HG02943 (cell line): Measurements from ENCODE around the gene ZMYND10.

Experiments used
- ATAC-seq: cut with Tn5 transposase; IDR thresholded peaks from one replicate; pipeline ENCODE4 v1.9.1; 2021; ENCODE audit warnings: mild to moderate bottlenecking, low read depth, moderate library complexity; ENCODE audit not compliant: unreplicated experiment

ZMYND10 gene

GRCh38 chr3:50327129-50327528 lies 18.4 kb downstream of the ZMYND10 start:
- ATAC-seq: no peak

GRCh38 chr3:50326182-50326541 lies 19.4 kb downstream of the ZMYND10 start:
- no peak for ATAC-seq

- no peak for ATAC-seq
Observed at GRCh38 chr3:50325497-50326181, 19.9 kb downstream of the ZMYND10 start.

DNA sequence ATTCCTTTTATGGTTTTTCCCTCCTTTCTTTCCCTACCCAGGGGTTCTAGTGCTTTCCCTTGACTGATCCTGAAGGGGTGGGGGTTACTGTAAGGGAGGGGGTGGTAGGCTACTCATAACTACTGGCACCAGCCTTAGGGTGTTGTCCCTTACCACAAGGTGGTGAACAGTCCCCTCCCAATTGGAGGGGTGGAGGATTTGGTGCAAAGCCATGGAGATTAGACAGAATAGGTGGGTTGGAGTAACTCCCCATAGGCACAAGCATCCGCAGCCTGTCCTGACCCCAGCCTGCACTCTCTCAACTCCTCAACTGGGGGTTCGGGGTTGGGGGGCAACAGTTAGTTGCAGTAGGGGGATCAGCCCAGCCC lies 20.4 kb downstream of the ZMYND10 start:
- no peak for ATAC-seq

DNA sequence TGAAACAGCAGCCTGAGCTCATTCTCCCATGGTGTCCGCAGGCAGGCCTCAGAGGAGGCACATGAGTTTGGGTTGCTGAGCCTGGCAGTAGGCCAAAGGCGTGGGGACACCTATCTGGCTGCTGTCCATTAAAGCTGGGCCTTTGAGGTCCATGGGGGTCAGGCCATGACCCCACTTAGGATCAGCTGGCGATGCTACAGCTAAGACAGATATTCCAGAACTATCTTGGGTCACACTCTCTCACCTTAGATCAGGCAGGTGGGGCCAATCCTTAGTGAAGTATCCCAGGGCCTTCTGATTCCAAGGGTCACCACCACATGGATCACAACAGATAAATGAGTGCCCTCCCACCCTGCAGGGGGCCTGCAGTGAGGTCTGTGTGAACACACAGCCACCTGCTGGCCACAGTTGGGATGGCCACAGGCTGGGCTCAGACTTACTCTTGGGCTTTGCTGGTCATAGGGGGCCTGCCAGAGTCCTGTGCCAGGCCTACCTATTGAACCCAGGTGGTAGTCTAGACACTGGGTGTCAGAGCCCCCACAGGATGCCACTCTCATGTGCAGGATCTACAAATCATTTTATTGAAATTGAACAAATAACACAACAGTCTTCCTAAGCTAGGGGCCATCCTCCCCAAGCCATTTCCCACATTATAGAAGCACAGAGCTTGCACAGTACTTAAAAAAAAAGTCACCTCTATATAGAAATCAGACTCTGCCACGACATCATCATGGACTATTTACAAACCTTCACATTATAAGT lies 21.0 kb downstream of the ZMYND10 start:
- ATAC-seq: no peak

DNA sequence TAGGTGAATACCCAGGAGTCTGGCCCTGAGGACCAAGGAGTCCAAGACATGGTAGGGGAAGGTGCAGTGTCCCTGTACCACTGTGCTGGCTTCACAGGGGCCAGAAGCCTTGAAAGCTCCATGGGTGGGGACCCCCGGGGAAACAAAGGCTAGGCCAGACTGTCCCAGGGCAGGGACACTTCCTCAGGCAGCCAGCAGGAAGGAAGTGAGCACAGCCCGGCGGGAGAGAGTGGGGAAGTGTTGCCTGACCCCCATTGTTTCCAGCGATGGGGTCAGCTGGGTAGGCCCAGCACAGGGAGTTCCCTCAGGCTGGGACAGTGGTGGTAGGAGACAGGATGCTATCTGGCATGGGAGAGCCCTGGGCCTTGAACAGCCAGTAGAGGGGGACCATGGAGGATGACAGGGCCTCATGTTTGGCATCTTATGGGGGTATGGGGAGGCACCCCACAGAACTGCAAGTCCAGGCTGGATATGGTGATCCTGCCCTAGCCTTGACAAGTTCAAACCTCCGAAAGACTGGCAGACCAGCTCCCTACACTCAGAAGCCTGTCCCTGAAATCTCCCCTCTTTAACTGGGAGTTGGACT lies 21.8 kb downstream of the ZMYND10 start:
- ATAC-seq: no peak

DNA sequence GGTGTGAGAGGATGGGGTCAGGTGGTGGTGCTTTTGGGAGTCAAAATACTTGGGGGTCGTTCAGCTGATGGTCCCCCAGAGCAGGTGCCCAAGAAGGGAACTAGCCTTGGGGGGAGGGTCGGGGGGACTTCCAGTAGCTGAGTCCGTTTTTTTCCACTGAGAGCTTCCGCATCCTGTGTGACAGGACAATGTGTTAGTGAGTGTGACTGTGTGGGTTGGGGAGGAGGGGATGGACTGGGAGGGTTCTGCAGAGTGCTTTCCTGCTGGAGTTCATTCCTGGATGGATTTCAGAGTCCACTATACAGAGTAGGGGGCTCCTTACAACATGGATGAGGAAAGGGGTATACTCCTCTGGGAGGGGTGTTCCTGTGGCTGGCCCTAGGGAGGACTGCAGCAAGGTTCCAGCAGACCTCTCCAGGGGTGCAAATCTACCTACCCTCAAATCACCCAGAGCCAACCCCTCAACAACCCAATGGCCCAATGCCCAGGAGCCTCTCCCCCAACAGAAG lies 22.4 kb downstream of the ZMYND10 start:
- ATAC-seq: no peak

DNA sequence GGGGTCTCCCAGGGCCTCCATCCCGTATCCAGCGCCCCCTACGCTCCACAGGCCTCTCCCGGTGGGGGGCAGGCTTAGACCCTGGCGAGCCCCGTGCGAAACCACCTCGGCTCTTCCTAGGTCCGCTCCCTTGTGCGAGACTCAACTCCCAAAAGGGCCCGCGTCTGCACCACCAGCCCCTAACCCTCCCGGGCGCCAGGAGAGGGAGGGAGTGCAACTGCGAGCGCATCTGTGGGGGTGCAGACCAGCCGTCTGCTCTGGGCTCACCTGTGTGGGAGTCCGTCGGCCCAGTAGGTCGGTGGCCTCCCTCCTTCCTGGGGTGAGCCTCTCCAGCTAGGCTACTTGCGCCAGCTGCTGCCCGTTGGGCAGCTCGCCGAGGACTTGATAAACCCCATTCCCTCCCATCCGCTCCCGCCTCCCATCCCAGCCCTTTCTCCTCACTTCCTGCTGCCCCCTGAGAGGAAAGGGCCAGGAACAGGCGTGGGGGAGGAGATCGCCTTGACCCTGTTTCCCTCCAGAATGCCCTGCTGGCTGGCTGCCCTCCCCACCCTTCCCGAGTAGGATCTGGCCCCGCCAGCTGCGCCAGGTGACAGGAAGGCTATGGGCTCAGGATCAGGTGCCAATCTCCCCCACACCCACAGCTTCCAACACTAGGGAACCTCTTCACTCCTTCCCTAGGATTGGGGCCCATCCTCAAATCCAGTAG lies 23.0 kb downstream of the ZMYND10 start, which contains the start of gene HYAL2:
Gene HYAL2 (minus strand): TSS at position 360 of the 706 bp plus-strand sequence. CDS start 2,256 bp downstream, outside the sequence.
- ATAC-seq: no peak

DNA sequence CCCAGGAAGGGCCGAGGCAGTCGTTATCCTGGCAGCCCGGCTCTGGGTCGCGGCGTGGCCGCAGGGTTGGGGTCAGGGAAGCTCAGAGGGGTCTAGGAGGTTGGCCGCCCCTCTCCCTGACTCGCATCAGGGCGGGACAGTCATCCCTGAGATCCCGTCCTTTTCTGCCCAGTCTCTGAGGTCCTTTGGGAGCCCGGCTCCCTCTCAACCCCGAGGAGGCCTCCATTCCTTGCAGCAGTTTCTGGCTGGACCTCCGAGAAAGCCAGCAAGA lies 23.5 kb downstream of the ZMYND10 start:
- ATAC-seq: no peak

DNA sequence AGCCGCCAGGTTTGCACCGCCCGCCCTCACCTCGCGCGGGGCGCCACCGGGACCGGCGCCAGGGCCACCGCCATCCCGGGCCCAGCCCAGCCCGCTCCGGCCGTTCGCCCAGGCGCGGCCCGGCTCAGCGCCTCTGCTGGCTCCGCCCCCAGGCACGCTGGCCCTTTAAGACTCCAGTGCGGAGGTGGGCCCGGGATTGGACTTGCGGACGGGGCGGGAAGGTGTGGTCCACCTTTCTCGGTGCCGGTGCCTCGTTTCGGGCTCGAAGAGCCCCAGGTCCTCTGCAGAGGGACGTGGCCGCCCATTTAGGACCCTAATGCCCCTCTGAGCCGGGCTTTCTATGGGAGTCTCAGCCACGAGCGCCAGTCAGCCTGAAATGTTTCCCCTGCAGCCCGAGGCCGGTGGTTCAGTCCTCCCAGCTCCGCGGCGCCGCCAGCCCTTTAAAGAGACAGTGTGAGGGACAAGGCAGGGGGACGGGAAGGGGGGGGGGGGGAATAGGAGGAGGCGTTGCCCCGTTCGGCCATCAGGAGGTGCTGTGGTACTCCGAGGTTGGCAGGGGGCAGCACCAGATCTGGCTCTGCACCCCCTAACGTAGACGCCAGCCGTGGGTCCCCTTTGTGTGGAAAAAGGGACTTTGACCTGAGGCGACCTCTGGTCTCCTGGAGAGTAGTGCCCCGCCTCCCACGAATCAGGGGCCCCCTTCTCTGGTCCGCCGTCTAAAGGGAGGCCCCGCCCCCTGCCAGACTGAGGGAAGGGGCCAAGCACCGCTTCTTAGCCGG lies 24.0 kb downstream of the ZMYND10 start:
- ATAC-seq: peak; percentile 77

- ATAC-seq: peak; percentile 39
Observed at GRCh38 chr3:50320853-50321335, 24.6 kb downstream of the ZMYND10 start.

DNA sequence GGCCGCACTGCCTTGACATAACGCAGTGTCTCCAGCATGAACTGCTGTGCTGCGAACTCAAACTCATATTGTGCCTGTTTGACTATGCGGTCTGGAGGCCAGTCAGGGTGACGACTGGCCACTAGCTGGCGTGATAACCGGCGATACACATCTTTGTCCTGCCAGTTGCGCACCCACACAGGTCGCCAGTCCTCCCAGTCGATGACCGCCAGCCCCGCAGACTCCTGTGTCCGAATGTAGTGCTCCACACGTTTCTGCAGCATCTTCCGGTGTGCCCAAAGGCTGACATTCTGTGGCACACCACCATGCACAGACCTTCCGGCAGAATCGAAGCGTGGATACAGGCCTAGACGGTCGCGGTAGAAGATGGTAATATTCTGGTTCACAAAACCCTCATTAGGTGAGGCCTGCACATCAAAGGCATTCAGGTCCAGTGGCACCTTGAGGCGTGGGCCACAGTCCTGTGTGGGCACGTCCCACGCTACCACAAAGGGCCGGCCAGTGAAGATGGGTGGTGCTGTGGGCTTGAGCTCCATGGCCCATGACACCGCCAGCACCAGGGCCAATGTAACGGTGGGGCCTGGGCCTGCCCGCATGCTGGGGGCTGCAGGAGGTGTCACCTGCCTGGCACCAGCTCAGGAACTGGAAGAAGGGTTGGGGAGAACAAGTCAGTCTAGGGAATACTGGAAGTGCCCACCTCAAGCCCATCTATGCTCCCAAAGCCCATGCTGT lies 25.5 kb downstream of the ZMYND10 start:
- no peak for ATAC-seq

- ATAC-seq: no peak
Observed at GRCh38 chr3:50319181-50319893, 26.2 kb downstream of the ZMYND10 start.

DNA sequence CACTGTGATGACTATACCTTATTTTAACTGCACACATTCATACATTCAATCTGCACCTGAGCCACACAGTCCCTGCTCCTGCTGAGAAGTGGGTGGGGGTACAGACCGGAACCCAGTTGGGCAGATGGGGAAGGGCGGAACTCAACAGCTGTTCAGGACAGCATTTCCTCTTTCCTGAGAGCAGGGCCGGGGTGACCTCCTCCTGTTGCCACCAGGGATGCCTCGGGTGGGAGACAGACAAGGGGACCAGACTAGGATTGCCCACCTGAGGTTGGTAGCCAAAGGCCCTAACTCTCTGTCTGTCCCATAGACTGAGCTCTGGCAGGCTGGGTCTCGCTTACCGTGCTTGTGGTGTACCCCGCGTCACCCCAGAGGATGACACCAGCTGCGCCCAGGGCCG lies 26.9 kb downstream of the ZMYND10 start:
- no peak for ATAC-seq

- ATAC-seq: no peak
Observed at GRCh38 chr3:50318163-50318562, 27.4 kb downstream of the ZMYND10 start.

DNA sequence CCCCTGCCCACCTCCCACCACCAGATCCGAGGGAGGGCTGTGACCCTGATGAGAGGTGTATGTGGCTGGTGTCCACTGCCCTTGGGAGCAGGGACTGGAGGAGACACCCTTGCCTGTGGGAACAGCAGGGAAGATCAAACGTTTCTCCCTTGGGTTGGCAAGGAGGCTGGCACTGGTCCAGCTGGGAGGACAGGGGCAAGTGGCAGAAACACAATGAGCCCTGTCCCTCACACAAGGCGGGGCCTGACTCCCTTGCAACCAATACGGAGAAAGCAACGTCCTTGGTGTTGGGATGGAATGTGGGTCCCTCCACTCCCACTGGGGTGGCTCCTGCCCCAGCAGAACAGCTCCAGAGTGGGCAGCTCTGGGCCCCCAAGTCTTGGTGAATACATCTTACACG lies 28.2 kb downstream of the ZMYND10 start:
- no peak for ATAC-seq

- no peak for ATAC-seq
Observed at GRCh38 chr3:50316657-50317242, 28.8 kb downstream of the ZMYND10 start.

GRCh38 chr3:50314816-50315215 lies 30.7 kb downstream of the ZMYND10 start:
- ATAC-seq: no peak

- ATAC-seq: no peak
Observed at GRCh38 chr3:50314342-50314741, 31.2 kb downstream of the ZMYND10 start.
